Osteoblast (primary cell): ENCODE results near the gene JAG2. TPM values are rescaled to one million over a fixed set of nuclear protein-coding genes. Genes with fewer than 3 reads are reported as not detected.

ENCODE experiments used
- DNase-seq: peaks from one replicate; pipeline ENCODE4 v3.0.0; 2011; ENCODE audit warnings: low spot score, mixed read lengths; ENCODE audit not compliant: insufficient read length; ENCODE audit errors: missing footprints
- H2AFZ ChIP-seq: 2 replicates; pipeline ENCODE4 v1.6.0; 2011; ENCODE audit warnings: mild to moderate bottlenecking, low read length
- H3K27ac ChIP-seq: 2 replicates; pipeline ENCODE4 v1.5.1; 2011; ENCODE audit warnings: mild to moderate bottlenecking, low read depth, low read length, moderate library complexity
- H3K27me3 ChIP-seq: 2 replicates; pipeline ENCODE4 v1.6.0; 2012; ENCODE audit warnings: mild to moderate bottlenecking, control low read depth, inconsistent platforms, low read length, moderate library complexity; ENCODE audit not compliant: insufficient read depth
- H3K36me3 ChIP-seq: 2 replicates; pipeline ENCODE4 v1.5.1; 2011; ENCODE audit warnings: mild to moderate bottlenecking, low read length, control low read depth, moderate library complexity; ENCODE audit not compliant: insufficient read depth
- H3K4me1 ChIP-seq: 2 replicates; pipeline ENCODE4 v1.5.1; 2011; ENCODE audit warnings: mild to moderate bottlenecking, low read length, control low read depth, moderate library complexity; ENCODE audit not compliant: insufficient read depth
- H3K4me2 ChIP-seq: 2 replicates; pipeline ENCODE4 v1.6.0; 2011; ENCODE audit warnings: mild to moderate bottlenecking, low read length; ENCODE audit not compliant: insufficient read depth
- H3K4me3 ChIP-seq: fragments of 200-600 bp; sonication (generic); 3 replicates; pipeline ENCODE4 v1.5.1; 2012; ENCODE audit warnings: mild to moderate bottlenecking, low read length, inconsistent platforms; ENCODE audit not compliant: insufficient read depth
- H3K79me2 ChIP-seq: 2 replicates; pipeline ENCODE4 v1.6.0; 2012; ENCODE audit warnings: mild to moderate bottlenecking, low read length, control low read depth, inconsistent platforms; ENCODE audit not compliant: insufficient read depth
- H3K9me3 ChIP-seq: 2 replicates; pipeline ENCODE4 v1.5.1; 2011; ENCODE audit warnings: low read depth, low read length, control low read depth
- H4K20me1 ChIP-seq: 2 replicates; pipeline ENCODE4 v1.6.0; 2012; ENCODE audit warnings: mild to moderate bottlenecking, low read length, control low read depth; ENCODE audit not compliant: insufficient read depth
- total RNA-seq: library from RNA; depleted of rRNA; stranded (reverse); fragments of >200 nt; gene quantifications from 2 replicates; pipeline ENCODE4 v1.2.3, GENCODE V29; 2012
- TF ChIP-seq, protein P1 (sequence below): IDR thresholded peaks from 2 replicates; pipeline ENCODE4 v1.5.1; 2011; ENCODE audit warnings: mild to moderate bottlenecking, low read depth, low read length, moderate library complexity; ENCODE audit errors: extremely low read depth

The JAG2 gene
- total RNA-seq, 1 donor = 3.3 TPM

DNA sequence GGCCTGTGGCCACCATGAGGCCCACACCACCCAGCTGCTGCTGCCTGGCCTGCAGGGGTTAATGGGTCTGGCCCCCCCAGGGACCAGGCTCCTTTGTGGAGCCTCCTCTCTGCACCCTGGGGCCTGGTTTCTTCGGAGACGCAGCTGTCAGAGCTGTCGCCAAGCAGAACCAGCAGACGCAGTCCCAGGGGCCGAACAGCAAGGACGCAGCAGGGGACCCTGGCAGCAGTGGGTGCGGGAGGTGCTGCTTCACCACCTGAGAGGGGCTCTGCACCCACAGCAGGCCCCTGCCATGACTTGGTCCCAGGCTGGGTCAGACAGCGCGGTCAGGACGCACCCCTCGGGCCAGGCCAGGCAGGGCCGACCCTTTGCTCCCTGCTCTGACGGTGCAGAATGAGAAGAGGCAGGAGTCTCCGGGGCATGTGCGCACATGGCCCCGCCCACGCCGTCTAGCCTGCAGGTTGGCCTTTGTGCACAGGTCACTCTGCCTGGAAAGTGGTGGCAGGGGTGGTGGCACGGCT, 30.5 kb downstream of the JAG2 start:
- Histone ChIP-seq H3K4me2 (no peak overlapping the region), H3K27ac (no peak overlapping the region), H3K4me3 (no peak overlapping the region), H3K27me3 (peaks cover 2% of the 10 kb centered on the region), H3K4me1 (no peaks in the 10 kb centered on the region), H3K79me2 (no peaks in the 10 kb centered on the region), H3K36me3 (no peaks in the 10 kb centered on the region), H3K9me3 (peaks cover 8% of the 10 kb centered on the region), H4K20me1 (no peaks in the 10 kb centered on the region), H2AFZ (no peak overlapping the region)
- TF ChIP-seq, protein P1, sequence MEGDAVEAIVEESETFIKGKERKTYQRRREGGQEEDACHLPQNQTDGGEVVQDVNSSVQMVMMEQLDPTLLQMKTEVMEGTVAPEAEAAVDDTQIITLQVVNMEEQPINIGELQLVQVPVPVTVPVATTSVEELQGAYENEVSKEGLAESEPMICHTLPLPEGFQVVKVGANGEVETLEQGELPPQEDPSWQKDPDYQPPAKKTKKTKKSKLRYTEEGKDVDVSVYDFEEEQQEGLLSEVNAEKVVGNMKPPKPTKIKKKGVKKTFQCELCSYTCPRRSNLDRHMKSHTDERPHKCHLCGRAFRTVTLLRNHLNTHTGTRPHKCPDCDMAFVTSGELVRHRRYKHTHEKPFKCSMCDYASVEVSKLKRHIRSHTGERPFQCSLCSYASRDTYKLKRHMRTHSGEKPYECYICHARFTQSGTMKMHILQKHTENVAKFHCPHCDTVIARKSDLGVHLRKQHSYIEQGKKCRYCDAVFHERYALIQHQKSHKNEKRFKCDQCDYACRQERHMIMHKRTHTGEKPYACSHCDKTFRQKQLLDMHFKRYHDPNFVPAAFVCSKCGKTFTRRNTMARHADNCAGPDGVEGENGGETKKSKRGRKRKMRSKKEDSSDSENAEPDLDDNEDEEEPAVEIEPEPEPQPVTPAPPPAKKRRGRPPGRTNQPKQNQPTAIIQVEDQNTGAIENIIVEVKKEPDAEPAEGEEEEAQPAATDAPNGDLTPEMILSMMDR = no peak
- DNase-seq = peak; percentile 69

DNA sequence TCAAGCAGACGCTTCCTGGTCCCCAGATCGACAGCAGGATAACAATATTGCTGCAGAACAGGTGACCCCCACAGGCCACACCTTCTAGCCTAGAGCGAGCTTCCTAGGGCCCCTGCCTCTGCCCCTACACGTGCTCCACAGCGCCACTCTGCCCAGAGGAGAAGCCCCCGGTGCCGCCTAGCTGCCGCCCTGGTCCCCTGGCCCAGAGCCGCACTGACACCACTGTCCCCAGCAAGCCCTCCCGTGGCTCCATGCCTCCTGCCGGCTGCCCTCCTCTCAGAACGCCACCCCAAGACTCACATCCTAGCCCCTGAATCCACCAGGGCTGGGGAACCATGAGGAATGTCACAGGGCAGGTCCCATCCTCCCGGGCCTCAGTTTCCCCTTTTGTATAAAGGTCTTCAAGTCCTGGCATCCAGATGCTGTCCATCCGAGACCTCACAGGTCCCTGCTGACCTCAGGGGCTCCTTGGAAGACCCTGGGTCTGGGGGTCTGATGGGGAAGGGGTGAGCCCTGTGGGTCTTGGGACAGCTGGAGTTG, 31.0 kb downstream of the JAG2 start:
- peaks cover 7% of the 10 kb centered on the region for H3K27me3 ChIP-seq
- H3K36me3 ChIP-seq = no peaks in the 10 kb centered on the region
- no peak overlapping the region for H3K4me3 ChIP-seq
- peak; percentile 73 for DNase-seq
- H3K4me1 ChIP-seq = no peaks in the 10 kb centered on the region
- no peak overlapping the region for H3K4me2 ChIP-seq
- H4K20me1 ChIP-seq = no peaks in the 10 kb centered on the region
- no peak overlapping the region for H3K27ac ChIP-seq
- H3K9me3 ChIP-seq = peaks cover 8% of the 10 kb centered on the region
- H2AFZ ChIP-seq = no peak overlapping the region
- TF ChIP-seq, protein P1 = no peak
- H3K79me2 ChIP-seq = no peaks in the 10 kb centered on the region

DNA sequence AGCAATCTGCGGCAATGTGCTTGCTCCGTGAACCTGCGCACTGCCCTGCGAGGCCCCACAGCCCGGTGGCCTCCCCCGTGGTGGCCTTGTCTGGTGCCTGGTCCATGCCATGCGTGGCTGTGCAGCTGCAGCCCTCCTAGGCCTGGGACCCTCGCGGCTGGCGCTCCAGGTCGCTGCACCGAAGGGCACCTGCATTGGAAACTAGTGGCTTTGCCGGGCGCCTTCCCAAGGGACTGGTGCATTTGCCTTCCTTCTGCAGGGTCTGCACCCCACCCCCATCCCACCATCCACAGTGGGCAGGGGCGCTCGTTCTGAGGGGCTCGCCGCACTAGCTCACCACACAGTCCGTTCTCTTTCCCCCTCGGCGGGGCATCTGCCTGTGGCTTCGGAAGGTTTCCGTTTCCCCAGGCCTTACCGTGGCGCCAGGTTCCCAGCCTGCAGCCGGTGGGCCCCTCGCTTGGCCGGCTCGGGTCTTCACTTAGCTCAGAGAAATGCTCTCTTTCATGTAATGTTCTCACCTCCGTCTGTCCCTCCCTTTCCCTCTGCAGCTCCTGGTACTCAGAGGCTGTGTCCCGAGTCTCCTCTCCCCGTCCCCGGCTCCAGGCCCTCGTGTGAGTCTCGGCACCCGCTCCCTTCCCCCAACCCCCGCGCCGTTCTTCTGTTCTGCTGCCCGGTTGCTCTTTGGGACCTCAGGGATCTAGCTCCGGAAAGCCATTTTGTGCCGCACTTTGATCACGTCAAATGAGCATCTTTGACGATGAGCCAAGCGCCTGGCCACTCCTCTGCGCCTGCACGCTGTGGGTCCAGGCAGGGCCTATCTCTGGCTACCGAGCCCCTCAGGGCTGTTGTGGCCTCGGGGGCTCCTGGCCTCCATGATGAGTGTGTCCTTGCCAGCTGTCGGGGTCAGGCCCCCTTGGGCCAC, 31.9 kb downstream of the JAG2 start:
- Histone ChIP-seq H3K4me3 (no peak overlapping the region), H2AFZ (no peak overlapping the region), H3K79me2 (no peaks in the 10 kb centered on the region), H3K27me3 (peaks cover 7% of the 10 kb centered on the region), H3K36me3 (no peaks in the 10 kb centered on the region), H3K27ac (no peak overlapping the region), H3K4me2 (no peak overlapping the region), H3K9me3 (peaks cover 8% of the 10 kb centered on the region), H3K4me1 (no peaks in the 10 kb centered on the region), H4K20me1 (no peaks in the 10 kb centered on the region)
- TF ChIP-seq, protein P1 = no peak
- DNase-seq = peak; percentile 62
